A549 (cell line): ENCODE measurements around the gene PYURF.

ENCODE experiments used
- BHLHE40 ChIP-seq: IDR thresholded peaks from 2 replicates; pipeline ENCODE4 v1.6.1; 2012; ENCODE audit warnings: low read depth, low read length, inconsistent platforms
- CEBPB ChIP-seq, 2 experiments: fragments of >200 bp in 1 of 2; sonication (Bioruptor Twin) in 1 of 2; formaldehyde crosslinking in 1 of 2; IDR thresholded peaks; 2 replicates each; pipeline ENCODE4 v1.6.1; 2012 to 2016
- CHD2 ChIP-seq: fragments of 150-350 bp; IDR thresholded peaks from 2 replicates; pipeline ENCODE4 v1.6.1; 2014; ENCODE audit warnings: low read length; ENCODE audit not compliant: partially characterized antibody
- EP300 ChIP-seq, 2 experiments: fragments of >200 bp; sonication (Bioruptor Twin); formaldehyde crosslinking; IDR thresholded peaks; 2 replicates in 1 of 2; 3 replicates in 1 of 2; pipeline ENCODE4 v1.6.1; 2016 to 2017
- HDAC2 ChIP-seq: fragments of 200-600 bp; sonication (generic); IDR thresholded peaks from 2 replicates; pipeline ENCODE4 v1.6.1; 2016
- KDM5A ChIP-seq: fragments of 200-600 bp; sonication (generic); IDR thresholded peaks from 2 replicates; pipeline ENCODE4 v1.6.1; 2016; ENCODE audit warnings: antibody characterized with exemption, mild to moderate bottlenecking
- POLR2A ChIP-seq: IDR thresholded peaks from 2 replicates; pipeline ENCODE4 v1.6.1; 2012; ENCODE audit warnings: mild to moderate bottlenecking, low read length
- ZC3H11A ChIP-seq: fragments of 450-650 bp; IDR thresholded peaks from 2 replicates; pipeline ENCODE4 v1.6.1; 2014; ENCODE audit warnings: antibody characterized with exemption, mild to moderate bottlenecking
- ZNF302 ChIP-seq: fragments of 250-450 bp; sonication (Bioruptor Pico); IDR thresholded peaks from 2 replicates; pipeline ENCODE4 v1.9.0; 2021; ENCODE audit warnings: inconsistent platforms, mild to moderate bottlenecking, moderate library complexity
- TF ChIP-seq, protein P1 (sequence below): fragments of >200 bp; sonication (Bioruptor Twin); formaldehyde crosslinking; IDR thresholded peaks from 3 replicates; pipeline ENCODE4 v1.5.1; 2016
- TF ChIP-seq, protein P2 (sequence below): fragments of 450-650 bp; IDR thresholded peaks from 2 replicates; pipeline ENCODE4 v1.6.1; 2014; ENCODE audit warnings: antibody characterized with exemption
- TF ChIP-seq, protein P3 (sequence below): fragments of 150-350 bp; IDR thresholded peaks from 2 replicates; pipeline ENCODE4 v1.6.1; 2014; ENCODE audit warnings: low read depth, mild to moderate bottlenecking, low read length
- TF ChIP-seq, protein P4 (sequence below): IDR thresholded peaks from 2 replicates; pipeline ENCODE4 v1.6.1; 2012

DNA sequence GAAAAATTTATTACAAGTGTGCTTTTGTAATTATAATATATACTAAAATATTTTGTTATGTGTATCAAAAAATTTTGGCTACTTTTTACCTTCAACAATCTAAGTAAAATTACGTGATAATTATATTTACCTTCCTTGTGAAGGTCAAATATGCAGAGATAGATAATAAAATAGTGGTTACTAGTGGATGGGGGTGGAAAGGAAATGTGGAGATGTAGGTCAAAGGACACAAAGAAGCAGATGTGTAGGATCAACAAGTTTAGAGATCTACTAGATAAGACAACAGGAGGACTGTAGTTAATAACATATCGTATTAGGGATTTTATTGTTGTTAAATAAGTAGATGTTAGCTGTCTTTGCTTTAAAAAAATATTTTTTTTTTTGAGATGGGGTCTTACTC is 45.3 kb downstream of the PYURF start:
- TF ChIP-seq, protein P1, sequence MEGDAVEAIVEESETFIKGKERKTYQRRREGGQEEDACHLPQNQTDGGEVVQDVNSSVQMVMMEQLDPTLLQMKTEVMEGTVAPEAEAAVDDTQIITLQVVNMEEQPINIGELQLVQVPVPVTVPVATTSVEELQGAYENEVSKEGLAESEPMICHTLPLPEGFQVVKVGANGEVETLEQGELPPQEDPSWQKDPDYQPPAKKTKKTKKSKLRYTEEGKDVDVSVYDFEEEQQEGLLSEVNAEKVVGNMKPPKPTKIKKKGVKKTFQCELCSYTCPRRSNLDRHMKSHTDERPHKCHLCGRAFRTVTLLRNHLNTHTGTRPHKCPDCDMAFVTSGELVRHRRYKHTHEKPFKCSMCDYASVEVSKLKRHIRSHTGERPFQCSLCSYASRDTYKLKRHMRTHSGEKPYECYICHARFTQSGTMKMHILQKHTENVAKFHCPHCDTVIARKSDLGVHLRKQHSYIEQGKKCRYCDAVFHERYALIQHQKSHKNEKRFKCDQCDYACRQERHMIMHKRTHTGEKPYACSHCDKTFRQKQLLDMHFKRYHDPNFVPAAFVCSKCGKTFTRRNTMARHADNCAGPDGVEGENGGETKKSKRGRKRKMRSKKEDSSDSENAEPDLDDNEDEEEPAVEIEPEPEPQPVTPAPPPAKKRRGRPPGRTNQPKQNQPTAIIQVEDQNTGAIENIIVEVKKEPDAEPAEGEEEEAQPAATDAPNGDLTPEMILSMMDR = no peak
- TF ChIP-seq, protein P2, sequence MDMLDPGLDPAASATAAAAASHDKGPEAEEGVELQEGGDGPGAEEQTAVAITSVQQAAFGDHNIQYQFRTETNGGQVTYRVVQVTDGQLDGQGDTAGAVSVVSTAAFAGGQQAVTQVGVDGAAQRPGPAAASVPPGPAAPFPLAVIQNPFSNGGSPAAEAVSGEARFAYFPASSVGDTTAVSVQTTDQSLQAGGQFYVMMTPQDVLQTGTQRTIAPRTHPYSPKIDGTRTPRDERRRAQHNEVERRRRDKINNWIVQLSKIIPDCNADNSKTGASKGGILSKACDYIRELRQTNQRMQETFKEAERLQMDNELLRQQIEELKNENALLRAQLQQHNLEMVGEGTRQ = no peak
- TF ChIP-seq POLR2A = no peak
- TF ChIP-seq ZNF302 = no peak
- TF ChIP-seq CEBPB (IDR thresholded peaks at IDR 0.05) = no peak
- TF ChIP-seq, protein P3, sequence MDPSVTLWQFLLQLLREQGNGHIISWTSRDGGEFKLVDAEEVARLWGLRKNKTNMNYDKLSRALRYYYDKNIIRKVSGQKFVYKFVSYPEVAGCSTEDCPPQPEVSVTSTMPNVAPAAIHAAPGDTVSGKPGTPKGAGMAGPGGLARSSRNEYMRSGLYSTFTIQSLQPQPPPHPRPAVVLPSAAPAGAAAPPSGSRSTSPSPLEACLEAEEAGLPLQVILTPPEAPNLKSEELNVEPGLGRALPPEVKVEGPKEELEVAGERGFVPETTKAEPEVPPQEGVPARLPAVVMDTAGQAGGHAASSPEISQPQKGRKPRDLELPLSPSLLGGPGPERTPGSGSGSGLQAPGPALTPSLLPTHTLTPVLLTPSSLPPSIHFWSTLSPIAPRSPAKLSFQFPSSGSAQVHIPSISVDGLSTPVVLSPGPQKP = no peak
- TF ChIP-seq KDM5A = no peak
- no peak for TF ChIP-seq BHLHE40
- no peak for TF ChIP-seq EP300 (IDR thresholded peaks at IDR 0.05)
- TF ChIP-seq, protein P4, sequence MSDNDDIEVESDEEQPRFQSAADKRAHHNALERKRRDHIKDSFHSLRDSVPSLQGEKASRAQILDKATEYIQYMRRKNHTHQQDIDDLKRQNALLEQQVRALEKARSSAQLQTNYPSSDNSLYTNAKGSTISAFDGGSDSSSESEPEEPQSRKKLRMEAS = no peak
- no peak for TF ChIP-seq HDAC2
- TF ChIP-seq ZC3H11A = no peak
- TF ChIP-seq CHD2 = no peak
